ENCODE results near the gene FTH1. TPM values are rescaled to one million over a fixed set of nuclear protein-coding genes. Genes with fewer than 3 reads are reported as not detected.
A peak's percentile ranks its signal among the peaks of the same experiment; 100 is the strongest.

FTH1 gene
- total RNA-seq, 1 experiment from 2014 or later, result 2,322 TPM

GRCh38 chr11:61972672-61973475 is 5.4 kb upstream of the FTH1 start:
- Histone ChIP-seq H3K27me3 (ENCODE audit: control insufficient read depth, insufficient read depth, low read length) (no peaks in the 10 kb centered on the region), H3K27ac (ENCODE audit: low read length) (peak overlapping the region; percentile 98), H3K4me1 (ENCODE audit: control insufficient read depth, insufficient read depth, low read length) (peaks cover 54% of the 10 kb centered on the region), H3K36me3 (ENCODE audit: control insufficient read depth, insufficient read depth, low read length) (no peaks in the 10 kb centered on the region; the same call in none of the 2 replicates), H3K9me3 (ENCODE audit: control insufficient read depth, insufficient read depth, low read depth, low read length) (no peaks in the 10 kb centered on the region), H3K4me3 (ENCODE audit: low read depth in 2 of 2, low read length in 2 of 2) (no peak overlapping the region)
- ATAC-seq, result no peak
- in situ Hi-C loops (cut with HindIII; ENCODE audit: low pct_unique_long_range_greater_than_20kb, low sequenced_read_pairs), result no loop called here
- no peak for DNase-seq (ENCODE audit: low read depth, low spot score)
- ChIA-PET CTCF (no interaction called here), POLR2A (interaction anchor here (0.6 kb wide), 1 partner anchor 37 kb away, joined by 4 read pairs; no protein-coding TSS in a partner anchor)
- intact Hi-C loops (cut with micrococcal nuclease; ENCODE audit: unreplicated experiment), result no loop called here
- no TSS peak for BruUV-seq (replicated peaks)
- TF ChIP-seq CTCF (IDR thresholded peaks at IDR 0.05) (no peak), POLR2AphosphoS5 (IDR thresholded peaks at IDR 0.05; ENCODE audit: low read depth, low read length) (no peak), SIN3A (IDR thresholded peaks at IDR 0.05; ENCODE audit: borderline replicate concordance, insufficient read depth, low read depth, low read length) (no peak), REST (IDR thresholded peaks at IDR 0.05; ENCODE audit: insufficient read depth in 1 of 2, low read depth in 2 of 2, low read length in 1 of 2) (no peak), TCF7L2 (IDR thresholded peaks at IDR 0.05; ENCODE audit: low read depth, low read length) (no peak)

- Histone ChIP-seq H3K27me3 (ENCODE audit: control insufficient read depth, insufficient read depth, low read length) (no peaks in the 10 kb centered on the region), H3K4me1 (ENCODE audit: control insufficient read depth, insufficient read depth, low read length) (peaks cover 54% of the 10 kb centered on the region), H3K4me3 (ENCODE audit: low read depth in 2 of 2, low read length in 2 of 2) (no peak overlapping the region), H3K9me3 (ENCODE audit: control insufficient read depth, insufficient read depth, low read depth, low read length) (no peaks in the 10 kb centered on the region), H3K36me3 (ENCODE audit: control insufficient read depth, insufficient read depth, low read length) (no peaks in the 10 kb centered on the region; the same call in none of the 2 replicates), H3K27ac (ENCODE audit: low read length) (peak overlapping the region; percentile 98)
- TF ChIP-seq SIN3A (IDR thresholded peaks at IDR 0.05; ENCODE audit: borderline replicate concordance, insufficient read depth, low read depth, low read length) (no peak), CTCF (IDR thresholded peaks at IDR 0.05) (no peak), POLR2AphosphoS5 (IDR thresholded peaks at IDR 0.05; ENCODE audit: low read depth, low read length) (no peak), REST (IDR thresholded peaks at IDR 0.05; ENCODE audit: insufficient read depth in 1 of 2, low read depth in 2 of 2, low read length in 1 of 2) (no peak), TCF7L2 (IDR thresholded peaks at IDR 0.05; ENCODE audit: low read depth, low read length) (no peak)
- DNase-seq (ENCODE audit: low read depth, low spot score), result no peak
- in situ Hi-C loops (cut with HindIII; ENCODE audit: low pct_unique_long_range_greater_than_20kb, low sequenced_read_pairs) (no loop called here), intact Hi-C loops (cut with micrococcal nuclease; ENCODE audit: unreplicated experiment) (no loop called here)
- ChIA-PET POLR2A (interaction anchor here (0.5 kb wide), 1 partner anchor 889 kb away, joined by 11 read pairs; no protein-coding TSS in a partner anchor), CTCF (no interaction called here)
- no peak for ATAC-seq
- no TSS peak for BruUV-seq (replicated peaks)
Observed at GRCh38 chr11:61972112-61972671, 4.8 kb upstream of the FTH1 start.

All from Panc1 (cell line).